MV-4-11 (cell line): ENCODE results near the gene WDR76.
"Not testable (repeated sequence)": the region's sequence is repeated elsewhere in the genome, so short reads cannot be mapped to it uniquely, and the experiment has no call there.

Experiments used
- DNase-seq: peaks from one replicate; lab custom pipeline; 2025; lab: John Stamatoyannopoulos, UW

Gene WDR76

DNA sequence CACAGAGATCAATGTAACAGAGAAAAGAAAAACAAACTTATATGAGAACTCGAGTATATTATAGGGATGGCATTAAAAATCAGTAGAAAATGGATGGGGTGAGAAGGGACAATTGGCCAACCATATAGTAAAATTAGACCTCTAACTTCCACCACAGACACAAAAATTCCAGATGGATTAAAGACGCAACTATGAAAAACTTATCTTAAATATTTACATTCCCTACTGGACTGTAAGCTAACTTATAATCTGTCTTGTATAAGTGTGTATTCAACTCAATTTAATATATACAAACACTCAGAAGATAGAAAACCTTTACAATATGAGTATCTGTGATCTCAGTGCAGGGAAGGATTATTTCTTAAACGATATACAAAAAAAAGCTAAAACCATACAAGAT, 5.3 kb upstream of the WDR76 start:
- DNase-seq, result no peak

DNA sequence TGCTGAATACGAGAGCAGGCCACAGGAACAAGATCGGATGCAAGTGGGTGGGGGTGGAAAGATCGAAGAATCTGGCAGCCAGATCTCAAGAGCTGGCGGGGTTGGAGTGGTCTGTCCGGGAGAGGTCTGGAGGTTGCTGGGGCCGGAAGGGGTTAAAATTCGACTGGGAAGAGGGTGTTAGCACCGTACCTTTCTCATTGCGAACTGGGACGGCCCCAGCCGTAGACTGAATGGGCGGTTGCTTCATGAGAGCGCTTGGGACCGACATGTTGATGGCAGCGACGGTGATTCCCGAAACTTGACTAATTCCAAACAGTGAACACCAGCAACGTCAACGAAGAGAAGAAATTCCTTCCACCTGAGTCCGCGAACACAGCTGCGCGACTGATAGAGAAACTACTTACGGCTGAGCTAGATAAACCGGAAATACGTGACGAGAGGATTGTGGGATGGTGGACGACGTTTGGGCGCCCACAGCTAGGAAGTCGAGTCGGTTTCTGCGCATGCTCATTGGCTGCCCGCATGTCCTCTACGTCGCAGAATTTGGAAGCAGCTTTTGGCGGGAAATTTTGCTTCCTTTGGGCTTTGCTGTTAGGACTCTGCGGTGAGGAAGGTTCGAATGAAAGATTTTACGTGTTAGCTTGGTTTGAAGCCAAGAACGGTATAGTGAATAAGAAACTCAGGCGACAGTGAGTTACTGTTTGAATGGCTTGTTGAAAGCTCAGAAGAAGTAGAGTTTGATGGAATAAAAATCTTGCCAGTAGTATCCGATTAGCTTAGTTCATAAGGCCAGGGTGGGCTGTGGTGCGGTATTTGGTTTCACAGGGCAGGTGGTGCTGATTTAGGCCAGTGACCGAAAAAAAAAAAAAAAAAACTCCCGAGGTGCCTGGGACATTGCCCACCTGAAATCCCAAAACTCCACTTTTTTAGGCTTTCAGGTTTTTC, 2.2 kb upstream of the WDR76 start, which contains the start of gene MFAP1:
Gene MFAP1, minus strand, starts transcription at position 389 of the 945 bp plus-strand sequence. Its CDS starts 121 bp downstream, at position 268.
- DNase-seq, result peak; percentile 98

DNA sequence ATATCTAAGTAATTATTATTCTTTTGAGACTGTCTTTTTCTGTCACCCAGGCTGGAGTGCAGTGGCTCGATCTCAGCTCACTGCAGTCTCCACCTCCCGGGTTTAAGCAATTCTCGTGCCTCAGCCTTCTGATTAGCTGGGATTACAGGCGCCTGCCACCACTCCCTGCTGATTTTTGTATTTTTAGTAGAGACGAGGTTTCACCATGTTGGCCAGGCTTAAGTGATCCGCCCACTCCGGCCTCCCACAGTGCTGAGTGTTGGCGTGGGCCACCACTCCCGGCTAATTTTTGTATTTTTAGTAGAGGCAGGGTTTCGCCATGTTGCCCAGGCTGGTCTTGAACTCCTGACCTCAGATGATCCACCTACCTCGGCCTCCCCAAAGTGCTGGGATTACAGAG, 1.5 kb upstream of the WDR76 start:
- not testable (repeated sequence) for DNase-seq

DNA sequence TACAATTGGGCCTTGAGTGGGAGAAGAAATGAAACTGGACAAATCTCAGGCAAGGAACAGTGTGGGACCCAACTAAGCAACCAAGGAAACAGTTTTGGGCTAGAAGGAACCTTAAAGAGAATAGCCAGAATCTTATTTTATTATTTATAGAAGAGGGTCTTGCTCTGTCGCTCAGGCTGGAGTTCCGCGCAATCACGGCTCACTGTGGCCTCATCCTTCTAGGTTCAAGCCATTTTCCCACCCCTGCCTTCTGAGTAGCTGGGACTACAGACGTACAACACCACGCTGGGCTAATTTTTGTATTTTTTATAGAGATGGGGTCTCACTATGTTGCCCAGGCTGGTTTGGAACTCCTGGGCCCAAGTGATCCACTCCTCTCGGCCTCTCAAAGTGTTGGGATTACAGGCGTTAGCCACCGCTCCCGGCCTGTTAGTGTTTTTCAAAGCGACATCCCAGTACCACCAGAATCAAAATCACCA, 734 bp upstream of the WDR76 start:
- DNase-seq, result no peak

DNA sequence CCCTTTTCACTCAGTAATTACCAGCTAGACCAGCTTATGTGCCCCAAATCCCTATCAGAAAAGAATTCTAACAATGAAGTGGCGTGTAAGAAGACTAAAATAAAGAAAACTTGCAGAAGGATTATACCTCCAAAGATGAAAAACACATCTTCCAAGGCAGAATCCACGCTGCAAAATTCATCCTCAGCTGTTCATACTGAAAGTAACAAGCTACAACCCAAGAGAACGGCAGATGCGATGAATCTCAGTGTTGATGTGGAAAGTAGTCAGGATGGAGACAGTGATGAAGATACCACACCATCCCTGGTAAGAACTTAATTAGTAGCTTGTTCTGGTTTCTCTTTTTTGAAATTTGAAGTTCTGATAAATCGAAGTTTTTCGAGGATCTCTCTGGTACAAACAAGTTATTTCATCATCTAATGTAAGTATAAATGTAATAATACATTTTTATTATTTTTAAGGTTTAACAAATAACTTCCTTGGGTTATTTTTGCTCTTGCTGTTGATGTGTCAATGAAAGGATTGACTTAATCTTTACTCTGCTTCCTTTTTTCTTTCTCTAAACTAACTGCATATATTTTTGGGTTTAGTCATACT, 1.4 kb downstream of the WDR76 start:
- DNase-seq, result peak; percentile 11

DNA sequence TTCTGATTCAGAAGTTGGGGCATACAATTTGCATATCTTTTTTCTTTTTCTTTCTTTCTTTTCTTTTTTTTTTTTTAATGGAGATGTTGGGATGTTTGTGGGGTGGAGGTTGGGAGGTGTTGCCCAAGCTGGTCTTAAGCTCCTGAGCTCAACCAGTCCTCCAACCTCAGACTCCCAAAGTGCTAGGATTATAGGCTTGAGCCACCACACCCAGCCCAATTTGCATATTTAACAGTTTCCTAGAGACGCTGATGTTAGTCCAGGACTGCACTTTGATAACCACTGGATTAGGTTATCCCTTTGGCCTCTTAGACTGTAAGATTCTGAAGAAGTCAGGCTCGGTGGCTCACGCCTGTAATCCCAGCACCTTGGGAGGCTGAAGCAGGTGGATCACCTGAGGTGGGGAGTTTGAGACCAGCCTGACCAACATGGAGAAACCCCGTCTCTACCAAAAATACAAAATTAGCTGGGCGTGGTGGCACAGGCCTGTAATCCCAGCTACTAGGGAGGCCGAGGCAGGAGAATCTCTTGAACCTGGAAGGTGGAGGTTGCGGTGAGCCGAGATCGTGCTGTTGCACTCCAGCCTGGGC, 3.2 kb downstream of the WDR76 start:
- not testable (repeated sequence) for DNase-seq

DNA sequence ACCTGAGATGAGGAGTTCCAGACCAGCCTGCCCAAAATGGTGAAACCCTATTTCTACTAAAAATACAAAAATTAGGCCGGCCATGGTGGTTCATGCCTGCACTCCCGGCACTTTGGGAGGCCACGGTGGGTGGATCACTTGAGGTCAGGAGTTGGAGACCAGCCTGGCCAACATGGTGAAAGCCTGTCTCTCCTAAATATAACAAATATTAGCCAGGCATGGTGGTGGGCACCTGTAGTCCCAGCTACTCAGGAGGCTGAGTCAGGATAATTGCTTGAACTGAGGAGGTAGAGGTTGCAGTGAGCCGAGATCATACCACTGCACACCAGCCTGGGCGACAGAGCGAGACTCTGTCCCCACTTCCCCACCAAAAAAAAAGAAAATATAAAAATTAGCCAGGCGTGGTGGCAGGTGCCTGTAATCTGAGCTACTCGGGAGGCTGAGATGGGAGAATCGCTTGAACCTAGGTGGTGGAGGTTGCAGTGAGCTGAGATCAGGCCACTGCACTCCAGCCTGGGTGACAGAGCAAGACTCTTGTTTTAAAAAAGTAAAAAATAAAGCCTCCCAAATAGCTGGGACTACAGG, 4.0 kb downstream of the WDR76 start:
- DNase-seq, result not testable (repeated sequence)

DNA sequence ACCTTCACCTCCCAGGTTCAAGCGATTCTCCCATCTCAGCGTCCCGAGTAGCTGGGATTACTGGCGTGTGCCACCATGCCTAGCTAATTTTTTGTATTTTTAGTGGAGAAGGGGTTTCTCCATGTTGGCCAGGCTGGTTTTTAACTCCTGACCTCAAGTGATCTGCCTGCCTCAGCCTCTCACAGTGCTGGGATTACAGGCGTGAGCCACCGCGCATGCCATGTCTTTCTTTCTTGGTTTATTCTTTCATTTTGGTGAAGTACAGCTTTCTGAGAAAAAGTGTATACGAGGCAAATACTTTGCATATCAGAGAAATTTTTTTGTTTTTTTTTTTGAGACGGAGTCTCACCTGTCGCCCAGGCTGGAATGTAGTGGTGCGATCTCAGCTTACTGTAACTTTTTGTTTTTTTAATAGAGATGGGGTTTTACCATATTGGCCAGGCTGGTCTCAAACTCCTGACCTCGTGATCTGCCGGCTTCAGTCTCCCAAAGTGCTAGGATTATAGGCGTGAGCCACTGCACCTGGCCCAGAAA, 4.8 kb downstream of the WDR76 start:
- not testable (repeated sequence) for DNase-seq

DNA sequence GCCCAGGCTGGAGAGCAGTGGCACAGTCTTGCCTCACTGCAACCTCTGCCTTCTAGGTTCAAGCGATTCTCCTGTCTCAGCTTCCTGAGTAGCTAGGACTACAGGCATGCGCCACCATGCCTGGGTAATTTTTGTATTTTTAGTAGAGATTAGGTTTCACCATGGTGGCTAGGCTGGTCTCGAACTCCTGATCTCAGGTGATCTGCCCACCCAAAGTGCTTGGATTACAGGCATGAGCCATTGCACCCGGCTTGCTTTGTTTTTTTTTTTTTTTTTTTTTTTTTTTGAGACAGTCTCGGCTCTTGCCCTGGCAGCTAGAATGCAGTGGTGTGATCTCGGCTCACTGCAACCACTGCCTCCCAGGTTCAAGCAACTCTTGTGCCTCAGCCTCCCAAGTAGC, 5.7 kb downstream of the WDR76 start:
- DNase-seq, result not testable (repeated sequence)

DNA sequence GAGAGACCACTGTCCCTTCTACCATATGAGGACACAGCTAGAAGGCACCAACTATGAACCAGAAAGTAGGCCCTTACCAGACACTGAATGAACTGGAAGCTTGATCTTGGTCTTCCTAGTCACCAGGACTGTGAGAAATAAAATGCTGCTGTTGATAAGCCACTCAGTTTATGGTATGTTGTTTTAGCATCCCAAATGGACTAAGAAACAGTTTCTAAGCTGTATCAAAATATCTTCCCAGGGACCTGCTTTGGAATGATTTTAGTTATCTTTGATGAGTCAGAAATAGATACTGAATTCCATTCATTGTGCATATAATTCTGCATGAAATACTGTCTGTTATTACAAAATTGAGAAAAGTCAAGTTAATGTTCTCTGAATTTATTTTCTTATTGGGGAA, 18.6 kb downstream of the WDR76 start:
- no peak for DNase-seq

DNA sequence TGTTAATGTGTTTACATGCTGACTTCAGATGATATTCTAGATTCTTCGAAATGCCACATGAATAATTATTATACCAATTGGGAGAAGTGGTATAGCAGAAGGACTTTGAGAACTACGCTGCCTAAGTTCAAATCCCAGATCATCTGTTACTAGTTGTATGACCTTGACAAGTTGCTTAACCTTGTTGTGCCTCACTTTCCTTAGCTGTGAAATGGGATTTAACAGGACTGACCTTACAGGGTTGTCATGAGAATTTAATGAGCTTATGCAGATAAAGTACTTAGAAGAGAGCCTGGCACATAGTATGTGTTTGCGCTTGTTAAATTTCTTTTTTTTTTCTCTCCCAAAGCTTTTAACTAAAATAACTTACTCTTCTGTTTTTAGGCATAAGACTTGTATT, 24.4 kb downstream of the WDR76 start:
- DNase-seq, result no peak

DNA sequence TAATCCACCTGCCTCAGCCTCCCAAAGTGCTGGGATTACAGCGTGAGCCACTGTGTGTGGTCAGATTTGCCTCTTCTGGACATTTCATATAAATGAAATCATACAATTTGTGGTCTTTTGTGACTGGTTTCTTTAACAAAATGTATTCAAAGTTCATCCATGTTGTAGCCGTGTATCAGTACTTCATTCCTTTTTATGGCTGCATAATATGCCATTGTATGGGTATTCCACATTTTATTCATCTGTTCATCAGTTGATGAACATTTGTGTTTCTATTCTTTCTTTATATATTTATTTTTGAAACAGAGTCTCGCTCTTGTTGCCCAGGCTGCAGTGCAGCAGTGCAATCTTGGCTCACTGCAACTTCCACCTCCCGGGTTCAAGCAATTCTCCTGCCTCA, 25.8 kb downstream of the WDR76 start:
- no peak for DNase-seq

DNA sequence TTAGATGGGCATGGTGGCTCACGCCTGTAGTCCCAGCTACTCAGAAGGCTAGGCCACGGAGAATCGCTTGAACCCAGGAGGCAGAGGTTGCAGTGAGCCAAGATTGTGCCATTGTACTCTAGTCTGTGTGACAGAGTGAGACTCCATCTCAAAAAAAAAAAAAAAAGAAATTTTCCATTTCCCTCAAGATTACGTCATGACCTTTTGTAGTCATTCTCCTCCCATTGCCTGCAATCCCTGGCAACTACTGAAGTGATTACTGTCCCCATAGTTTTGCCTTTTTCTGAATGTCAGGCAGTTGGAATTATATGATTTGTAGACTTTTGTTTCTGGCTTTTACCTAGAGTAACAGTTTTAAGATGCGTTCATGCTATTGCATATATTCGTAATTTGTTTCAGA, 28.0 kb downstream of the WDR76 start:
- DNase-seq, result peak; percentile 76

DNA sequence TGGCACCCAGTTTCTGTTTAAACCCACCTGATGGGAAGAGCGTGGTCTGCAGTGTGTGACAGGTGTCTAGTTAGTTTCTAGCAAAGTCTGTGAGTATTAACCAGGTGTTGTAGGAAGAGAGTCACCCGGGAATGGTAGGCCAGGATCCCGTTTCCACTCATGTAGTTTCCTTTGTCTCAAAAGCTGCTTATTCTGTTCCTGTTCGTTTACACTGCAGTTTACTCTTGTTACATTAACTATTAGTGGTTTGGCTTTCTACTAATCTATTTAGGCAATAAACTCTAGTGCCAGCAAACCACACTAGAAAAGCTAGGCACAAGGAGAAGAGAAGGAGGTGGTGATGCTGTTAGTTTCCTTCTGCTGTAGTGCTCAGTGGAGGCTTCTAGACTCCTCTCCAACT, 32.7 kb downstream of the WDR76 start:
- no peak for DNase-seq

DNA sequence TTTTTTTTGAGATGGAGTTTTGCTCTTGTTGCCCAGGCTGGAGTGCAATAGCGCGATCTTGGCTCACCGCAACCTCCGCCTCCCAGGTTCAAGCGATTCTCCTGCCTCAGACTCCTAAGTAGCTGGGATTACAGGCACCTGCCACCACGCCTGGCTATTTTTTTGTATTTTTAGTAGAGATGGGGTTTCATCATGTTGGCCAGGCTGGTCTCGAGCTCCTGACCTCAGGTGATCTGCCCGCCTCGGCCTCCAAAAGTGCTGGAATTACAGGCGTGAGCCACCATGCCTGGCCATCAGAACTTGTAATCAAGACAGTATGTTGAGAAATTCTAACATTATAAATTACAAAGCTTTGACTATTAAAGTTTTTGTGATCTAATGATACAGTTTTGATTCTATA, 39.8 kb downstream of the WDR76 start:
- DNase-seq, result not testable (repeated sequence)

DNA sequence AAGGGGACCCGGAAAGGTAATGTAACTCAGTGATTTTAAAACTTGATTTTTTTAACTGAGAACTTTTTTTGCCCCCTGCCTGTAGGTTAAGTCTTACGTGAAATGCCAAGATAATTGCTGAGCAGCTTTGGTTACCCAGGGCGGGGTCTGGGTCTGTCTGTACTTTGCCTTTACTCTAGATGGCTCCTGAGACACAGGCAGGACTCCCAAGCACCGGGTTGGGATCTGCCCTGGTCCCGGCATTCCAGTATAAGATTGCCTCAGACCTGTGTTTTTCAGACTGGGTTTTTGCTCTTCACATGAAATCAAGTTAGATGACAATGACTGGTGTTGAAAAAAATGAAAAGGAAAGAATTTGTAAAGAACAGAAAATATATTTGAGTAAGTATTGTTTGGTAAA, 40.3 kb downstream of the WDR76 start:
- DNase-seq, result no peak

DNA sequence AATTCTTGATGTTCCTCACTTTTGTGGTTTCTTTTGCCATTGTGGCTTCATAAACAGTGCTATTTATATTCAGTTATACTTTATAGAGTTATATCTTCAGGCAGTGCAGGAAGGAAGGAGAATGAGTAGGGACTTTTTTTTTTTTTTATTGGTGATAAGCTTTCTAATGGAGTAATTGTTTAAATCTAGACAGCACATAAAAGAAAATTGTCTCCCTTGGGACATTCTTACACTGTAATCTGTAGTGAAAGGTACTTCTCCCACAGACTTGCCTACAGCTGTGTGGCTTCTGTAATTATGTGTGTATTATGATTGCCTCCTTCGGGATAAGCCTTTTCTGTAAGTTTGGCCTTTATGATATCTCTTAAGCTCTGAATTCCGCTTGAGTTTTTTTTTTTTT, 41.6 kb downstream of the WDR76 start:
- DNase-seq, result no peak

DNA sequence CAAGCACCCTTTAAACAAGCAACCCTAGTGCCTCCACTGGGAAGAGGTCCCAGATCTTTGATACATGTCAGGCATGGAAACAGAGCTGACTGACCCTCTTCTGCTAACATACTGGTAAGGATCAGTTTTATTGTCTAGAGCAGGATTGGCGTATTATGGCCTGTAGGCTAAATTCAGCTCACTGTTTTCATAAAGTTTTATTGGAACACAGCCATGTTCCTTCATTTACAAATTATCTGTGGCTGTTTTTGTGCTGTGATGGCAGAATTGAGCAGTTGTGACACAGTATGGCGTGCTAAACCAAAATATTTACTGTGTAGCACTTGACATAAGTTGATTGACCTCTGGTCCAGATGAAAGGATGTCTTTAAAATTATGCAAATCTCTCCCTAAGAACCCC, 45.0 kb downstream of the WDR76 start:
- DNase-seq, result no peak

DNA sequence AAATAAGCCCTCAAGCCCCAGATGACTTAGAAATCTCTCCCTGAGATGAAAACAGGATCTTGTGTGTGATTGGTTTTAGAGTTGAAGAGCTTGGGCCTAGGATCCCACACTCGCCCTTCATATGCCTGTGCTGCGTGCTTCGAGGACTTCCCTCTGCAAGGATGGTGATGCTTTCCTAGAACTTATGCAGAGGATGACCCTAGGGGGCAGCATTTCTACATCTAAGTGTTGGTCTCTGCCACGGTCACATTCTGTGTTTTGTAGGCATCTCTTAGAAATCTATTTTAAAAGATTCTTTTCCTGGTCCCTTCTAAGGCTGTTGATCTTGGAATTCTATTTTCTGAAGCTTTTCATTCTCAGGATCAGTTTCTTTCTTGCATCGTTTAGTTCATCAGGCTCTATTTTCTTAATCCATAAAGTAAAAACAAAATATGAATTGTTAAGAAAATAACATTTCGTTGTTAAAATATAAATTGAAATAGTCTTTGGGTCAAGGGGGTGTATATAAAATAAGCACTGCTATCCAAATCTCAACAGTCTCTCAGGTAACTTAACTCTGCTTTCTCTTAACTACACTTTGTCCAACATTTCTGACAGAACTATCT, 45.7 kb downstream of the WDR76 start:
- peak; percentile 33 for DNase-seq

DNA sequence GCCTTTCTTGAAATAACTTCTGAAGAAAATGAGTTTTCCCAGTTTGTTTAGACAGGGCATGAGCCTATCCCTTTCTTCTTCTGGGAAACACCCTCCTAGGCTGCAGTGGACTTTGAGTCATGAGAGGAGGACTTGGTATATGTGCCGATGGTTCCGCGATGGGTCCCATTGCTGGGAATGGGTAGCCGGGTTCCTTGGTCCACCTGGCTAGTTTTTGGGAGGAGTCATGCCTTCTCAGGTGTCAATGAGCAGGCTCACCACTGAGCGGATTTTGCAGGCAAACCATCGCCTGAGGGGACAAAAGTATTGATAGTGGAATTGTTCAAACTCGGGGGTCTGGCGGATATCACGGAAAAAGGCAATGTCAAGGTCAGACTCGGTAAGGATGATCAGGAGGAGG, 46.8 kb downstream of the WDR76 start:
- DNase-seq, result no peak

DNA sequence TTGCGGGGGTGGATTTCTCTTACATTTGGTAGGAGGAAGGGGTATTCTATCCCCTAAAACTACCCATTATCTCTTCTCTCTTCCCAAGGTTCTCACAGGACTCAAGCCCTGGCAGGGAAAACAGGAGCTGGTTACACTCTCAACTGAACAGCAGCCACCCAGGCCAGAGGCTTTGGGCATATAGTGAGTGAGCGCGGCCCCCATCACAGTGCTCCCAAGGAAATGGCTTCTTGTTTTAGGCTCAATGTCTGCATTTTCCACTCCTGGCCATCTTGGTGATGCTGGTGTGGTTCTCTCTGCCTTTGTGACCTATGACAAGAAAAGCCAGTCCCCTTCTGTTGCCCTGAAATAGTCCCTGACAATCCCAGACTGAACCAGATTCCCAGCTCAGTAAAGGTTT, 50.1 kb downstream of the WDR76 start:
- no peak for DNase-seq

DNA sequence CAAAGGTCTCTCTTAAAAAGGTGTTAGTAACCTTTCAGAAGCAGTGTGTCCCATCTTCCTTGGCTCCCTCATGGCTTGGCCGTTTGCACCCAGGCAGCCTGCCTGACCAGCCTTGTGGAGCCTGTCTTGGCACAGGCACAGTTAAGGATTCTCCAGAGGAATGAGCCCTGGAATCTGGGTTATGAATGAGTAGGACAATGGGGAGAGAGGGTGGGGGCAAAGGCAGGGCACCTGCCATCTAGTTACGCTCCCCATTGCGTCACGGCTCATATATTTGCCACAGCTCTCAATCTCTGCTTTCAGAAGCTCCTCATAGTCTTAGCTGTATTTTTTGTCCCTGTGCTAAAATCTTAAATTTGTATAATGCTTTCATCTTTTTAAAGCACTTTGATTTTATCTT, 50.6 kb downstream of the WDR76 start:
- no peak for DNase-seq
